ENCODE measurements around the gene ZNF492. TPM values are rescaled to one million over a fixed set of nuclear protein-coding genes. Genes with fewer than 3 reads are reported as not detected.
"Not testable (repeated sequence)": the region's sequence is repeated elsewhere in the genome, so short reads cannot be mapped to it uniquely, and the experiment has no call there.

The ZNF492 gene
- polyA plus RNA-seq, 1 donor, result 0.56 TPM

GRCh38 chr19:22617181-22617580, 16.9 kb upstream of the ZNF492 start:
- DNase-seq (ENCODE audit: low read depth), result not testable (repeated sequence)

DNA sequence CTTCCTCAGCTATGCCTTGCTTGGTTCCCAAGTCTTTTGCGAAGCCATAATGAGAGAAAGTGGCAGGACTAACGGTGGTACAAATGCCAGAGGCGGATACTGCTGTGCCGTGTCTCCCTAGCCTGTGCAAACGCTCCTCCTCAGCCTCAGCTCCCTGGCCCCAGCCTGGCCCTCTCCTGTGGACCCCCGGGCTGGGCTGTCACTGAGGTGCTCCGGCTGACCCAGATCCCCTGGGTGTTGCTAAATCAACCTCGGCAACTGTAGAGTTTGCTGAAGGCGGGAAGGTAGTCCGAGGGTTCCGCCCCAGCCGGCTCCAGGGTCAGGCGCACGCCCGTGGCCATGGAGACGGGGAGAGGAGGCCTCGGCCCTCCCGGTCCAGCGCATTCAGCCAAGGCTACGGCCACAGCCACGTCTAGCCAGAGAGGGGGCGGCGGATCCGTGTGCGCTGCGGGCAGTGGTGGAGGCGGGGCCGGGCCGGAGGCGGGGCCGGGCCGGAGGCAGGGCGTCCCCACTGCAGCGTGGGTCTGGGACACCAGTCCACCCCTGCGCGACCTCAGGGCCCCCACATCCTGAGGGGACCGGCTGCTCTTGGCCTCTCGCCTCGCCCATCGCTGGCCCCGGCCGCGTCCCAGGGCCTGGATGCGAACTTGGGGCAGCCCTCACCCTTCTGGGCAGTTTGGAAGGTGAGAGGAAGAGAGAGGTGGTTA, 16.4 kb upstream of the ZNF492 start:
- no peak for DNase-seq (ENCODE audit: low read depth)

- DNase-seq (ENCODE audit: low read depth), result no peak
These were observed 14.8 kb upstream of the ZNF492 start for GRCh38 chr19:22619371-22619770.

DNA sequence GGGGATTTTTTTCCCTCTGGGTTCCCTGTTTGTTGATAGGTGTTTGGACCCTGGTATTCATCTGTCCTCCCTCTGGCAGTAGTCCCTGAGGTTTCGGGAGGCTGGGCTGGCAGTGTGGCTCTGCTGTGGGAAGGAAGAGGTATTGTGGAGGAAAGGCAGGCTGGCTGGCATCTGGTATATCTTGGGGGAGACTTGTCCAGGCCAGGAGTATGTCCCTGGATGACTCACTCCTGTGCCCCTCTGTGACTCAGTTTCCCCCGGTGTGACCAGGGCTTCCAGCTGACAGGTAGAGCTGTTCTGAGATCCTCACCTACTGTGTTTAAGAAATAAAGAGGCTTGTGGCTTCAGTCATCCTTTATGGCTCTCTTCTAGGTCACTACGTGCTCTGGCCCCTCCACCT, 14.2 kb upstream of the ZNF492 start:
- no peak for DNase-seq (ENCODE audit: low read depth)

DNA sequence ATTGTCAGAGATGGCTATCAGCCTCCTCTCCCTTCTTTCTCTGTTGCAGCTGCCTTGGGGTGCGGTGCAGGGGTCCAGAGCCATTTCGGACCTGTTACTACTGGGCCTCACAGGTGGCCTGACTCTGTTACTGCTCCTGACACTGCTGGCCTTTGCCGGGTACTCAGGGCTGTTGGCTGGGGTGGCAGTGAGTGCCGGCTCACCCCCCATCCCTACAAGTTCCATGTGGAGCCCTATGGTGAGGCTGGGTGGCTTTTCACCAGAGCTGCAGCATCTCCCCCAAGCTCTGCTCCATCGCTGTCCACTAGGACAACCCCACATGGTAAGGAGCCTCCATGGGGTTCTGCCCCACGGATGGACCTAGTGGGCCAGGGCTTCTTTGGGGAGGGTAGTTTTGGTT, 13.7 kb upstream of the ZNF492 start:
- no peak for DNase-seq (ENCODE audit: low read depth)

- no peak for DNase-seq (ENCODE audit: low read depth)
These were observed 13.2 kb upstream of the ZNF492 start for GRCh38 chr19:22620912-22621311.

DNA sequence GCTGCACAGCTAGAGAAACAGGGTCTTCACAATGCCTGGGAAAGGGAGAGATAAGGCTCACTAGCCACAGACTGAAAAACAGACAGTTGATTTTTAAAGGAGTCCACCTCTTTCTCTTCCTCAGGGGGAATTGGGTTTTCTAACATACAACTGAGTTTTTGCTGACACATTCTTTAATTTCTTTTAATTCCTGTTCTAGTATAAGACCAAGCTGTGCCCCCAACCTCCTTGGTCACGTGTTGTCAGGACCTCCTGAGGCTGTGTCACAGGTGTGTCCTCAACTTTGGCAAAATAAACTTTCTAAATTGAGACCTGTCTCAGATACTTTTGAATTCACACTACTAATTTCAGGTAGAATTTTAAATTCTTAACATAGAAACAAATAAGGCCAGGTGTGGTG, 12.1 kb upstream of the ZNF492 start:
- no peak for DNase-seq (ENCODE audit: low read depth)

- DNase-seq (ENCODE audit: low read depth), result no peak
These were observed 11.0 kb upstream of the ZNF492 start for GRCh38 chr19:22622901-22623840.

DNA sequence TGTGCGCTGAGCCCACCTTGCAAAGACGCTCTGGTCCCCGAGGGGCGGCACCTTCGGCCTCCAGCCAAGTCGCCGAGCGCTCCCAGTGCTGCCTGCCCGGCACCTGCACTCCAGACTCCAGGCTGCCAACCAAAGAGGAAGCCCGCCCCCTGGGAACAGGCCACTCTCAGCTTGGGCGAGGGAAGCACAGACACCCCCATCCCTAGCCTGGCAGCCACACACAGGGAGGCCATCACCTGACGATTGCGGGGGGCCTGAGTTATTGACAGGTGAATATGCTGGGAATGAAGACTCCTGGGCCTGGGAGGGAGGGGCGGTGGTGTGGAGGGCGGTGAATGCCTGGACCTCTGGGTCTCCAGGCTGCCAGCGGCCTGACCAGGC, 10.3 kb upstream of the ZNF492 start:
- no peak for DNase-seq (ENCODE audit: low read depth)

DNA sequence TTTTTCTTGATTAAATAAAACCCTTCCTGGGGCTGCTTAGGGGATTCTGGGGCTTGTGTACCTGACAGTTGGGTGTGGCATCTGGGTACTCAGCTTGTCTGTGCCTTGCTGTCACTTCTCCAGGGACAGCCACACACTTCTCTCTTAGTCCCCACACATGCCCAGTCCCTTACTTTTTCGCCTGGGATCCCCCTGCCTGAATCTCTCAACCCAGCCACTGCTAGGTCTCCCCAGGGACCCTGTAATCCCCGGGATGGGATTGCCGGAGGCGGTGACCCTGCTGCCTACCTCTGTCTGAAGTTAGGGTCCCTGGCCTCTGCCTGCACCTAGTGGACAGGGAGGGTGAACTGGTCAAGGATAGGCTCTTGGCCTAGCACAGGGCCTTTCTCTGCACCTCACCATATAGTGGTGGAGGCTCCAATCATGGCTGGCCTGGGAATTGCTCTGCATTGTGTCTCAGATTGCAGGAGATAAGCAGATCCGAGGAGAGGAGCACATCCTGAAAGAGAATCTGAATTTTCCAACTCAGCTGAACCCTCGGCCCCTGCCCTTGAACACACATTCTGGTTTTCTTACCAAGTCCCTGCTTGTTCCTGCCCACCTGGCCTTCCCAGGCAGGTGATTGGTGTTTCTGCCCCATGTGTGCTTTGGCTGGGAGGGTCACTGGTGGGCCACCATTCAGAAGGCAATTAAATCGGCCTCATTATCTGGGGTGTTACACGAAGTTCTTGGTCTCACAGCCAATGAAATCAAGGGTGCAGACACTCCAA, 8.7 kb upstream of the ZNF492 start:
- DNase-seq (ENCODE audit: low read depth), result no peak

DNA sequence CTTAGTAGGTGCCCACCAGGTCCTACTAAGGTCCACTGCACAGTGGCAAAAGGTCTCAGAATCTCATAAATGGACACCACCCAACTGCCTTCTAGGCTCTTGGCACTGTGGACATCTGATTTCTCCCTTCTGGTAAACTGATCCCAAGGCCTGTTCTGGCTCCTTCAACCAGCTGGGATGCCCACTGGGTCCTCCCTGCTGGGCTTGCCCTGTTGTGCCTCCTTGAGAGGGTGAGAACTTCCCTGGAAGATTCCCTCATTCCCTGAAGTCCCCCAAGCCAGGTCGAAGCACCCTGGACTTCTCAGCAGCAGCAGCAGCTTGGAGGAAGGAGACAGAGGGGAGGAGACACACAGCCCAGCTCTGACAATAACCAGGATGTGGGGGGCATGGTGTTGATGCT, 6.6 kb upstream of the ZNF492 start:
- no peak for DNase-seq (ENCODE audit: low read depth)

DNA sequence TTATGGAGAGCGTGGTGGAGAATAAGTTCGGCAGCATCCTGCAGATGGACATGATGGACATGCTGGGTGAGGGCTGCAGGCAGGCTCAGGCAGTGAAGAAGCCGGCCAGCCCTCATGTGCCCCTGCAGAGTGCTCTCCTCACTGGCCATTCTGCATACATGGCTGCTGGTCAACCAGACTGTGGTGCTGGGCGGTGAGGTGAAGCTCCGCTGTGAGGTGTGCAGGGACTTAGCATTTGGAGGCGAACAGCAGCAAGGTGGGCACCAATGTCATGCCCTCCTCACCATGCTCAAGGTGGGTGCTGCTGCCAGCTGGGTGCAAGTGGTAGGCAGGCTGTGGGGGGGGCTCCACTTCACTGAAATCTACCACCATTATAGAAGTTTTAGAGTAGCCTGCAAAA, 5.7 kb upstream of the ZNF492 start:
- DNase-seq (ENCODE audit: low read depth), result no peak

GRCh38 chr19:22634450-22634827, 315 bp downstream of the ZNF492 start:
- DNase-seq (ENCODE audit: low read depth), result no peak

GRCh38 chr19:22685493-22685892, 51.4 kb downstream of the ZNF492 start:
- not testable (repeated sequence) for DNase-seq (ENCODE audit: low read depth)

- not testable (repeated sequence) for DNase-seq (ENCODE audit: low read depth)
These were observed 68.5 kb downstream of the ZNF492 start for GRCh38 chr19:22702661-22703060.

DNA sequence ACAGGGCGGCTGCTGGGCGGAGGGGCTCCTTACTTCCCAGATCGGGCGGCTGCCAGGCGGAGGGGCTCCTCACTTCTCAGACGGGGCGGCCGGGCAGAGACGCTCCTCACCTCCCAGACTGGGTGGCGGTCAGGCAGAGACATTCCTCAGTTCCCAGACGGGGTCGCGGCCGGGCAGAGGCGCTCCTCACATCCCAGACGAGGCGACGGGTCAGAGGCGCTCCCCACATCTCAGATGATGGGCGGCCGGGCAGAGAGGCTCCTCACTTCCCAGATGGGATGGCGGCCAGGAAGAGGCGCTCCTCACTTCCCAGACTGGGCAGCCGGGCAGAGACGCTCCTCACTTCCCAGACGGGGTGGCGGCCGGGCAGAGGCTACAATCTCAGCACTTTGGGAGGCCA, 69.0 kb downstream of the ZNF492 start:
- not testable (repeated sequence) for DNase-seq (ENCODE audit: low read depth)

- DNase-seq (ENCODE audit: low read depth), result no peak
These were observed 74.9 kb downstream of the ZNF492 start for GRCh38 chr19:22708983-22709382.

Other genes starting within 250 kb of the ZNF492 start
- 0.76 TPM for gene ZNF98, start 212.0 kb upstream of the ZNF492 start, polyA plus RNA-seq (ENCODE audit: insufficient read length)
- 0.24 TPM for gene ZNF99, start 149.8 kb downstream of the ZNF492 start, polyA plus RNA-seq (ENCODE audit: insufficient read length)
- not detected for gene ZNF723, start 198.0 kb downstream of the ZNF492 start, polyA plus RNA-seq (ENCODE audit: insufficient read length)

Measured in forelimb muscle (tissue), 1 donor.